Limb (tissue), 2 donors: ENCODE results near the gene ARAP3.
A peak's percentile ranks its signal among the peaks of the same experiment; 100 is the strongest.

Experiments used
- DNase-seq, 2 donors: peaks; one replicate each; pipeline ENCODE4 v3.0.0-alpha.2; 2016; ENCODE audit errors: extremely low spot score in 2 of 2

The ARAP3 gene

GRCh38 chr5:141672841-141673813 lies 8.9 kb downstream of the ARAP3 start:
- no peak for DNase-seq

- no peak for DNase-seq
These were observed 9.8 kb downstream of the ARAP3 start for GRCh38 chr5:141672071-141672840.

- no peak for DNase-seq
These were observed 12.5 kb downstream of the ARAP3 start for GRCh38 chr5:141669520-141669919.

GRCh38 chr5:141668601-141669265 lies 13.3 kb downstream of the ARAP3 start:
- no peak for DNase-seq

GRCh38 chr5:141665995-141666940 lies 15.8 kb downstream of the ARAP3 start:
- no peak for DNase-seq

- DNase-seq, result peak; percentile 47 to 87
These were observed 17.1 kb downstream of the ARAP3 start for GRCh38 chr5:141664733-141665461.

- no peak for DNase-seq
These were observed 18.5 kb downstream of the ARAP3 start for GRCh38 chr5:141663506-141663905.

- DNase-seq, result no peak
These were observed 20.0 kb downstream of the ARAP3 start for GRCh38 chr5:141662028-141662427.

- no peak for DNase-seq
These were observed 24.0 kb downstream of the ARAP3 start for GRCh38 chr5:141657937-141658545.

GRCh38 chr5:141657404-141657803 lies 24.6 kb downstream of the ARAP3 start:
- DNase-seq, result no peak

- no peak for DNase-seq
These were observed 25.6 kb downstream of the ARAP3 start for GRCh38 chr5:141656396-141656795.

- no peak for DNase-seq
These were observed 27.0 kb downstream of the ARAP3 start for GRCh38 chr5:141655020-141655419.

GRCh38 chr5:141654298-141654697 lies 27.7 kb downstream of the ARAP3 start:
- no peak for DNase-seq

- no peak for DNase-seq
These were observed 30.3 kb downstream of the ARAP3 start for GRCh38 chr5:141651728-141652105.

- DNase-seq, result peak; percentile 70 to 89
These were observed 30.9 kb downstream of the ARAP3 start, which contains the start of gene FCHSD1 for GRCh38 chr5:141650851-141651727. TSS of gene FCHSD1 (minus strand) at chr5:141651418. CDS start at chr5:141651368, 50 bp downstream.

GRCh38 chr5:141649972-141650371 lies 32.1 kb downstream of the ARAP3 start:
- DNase-seq, result no peak

GRCh38 chr5:141649056-141649688 lies 32.9 kb downstream of the ARAP3 start:
- no peak for DNase-seq

GRCh38 chr5:141647851-141648250 lies 34.2 kb downstream of the ARAP3 start:
- no peak for DNase-seq
